NB4 (cell line): Measurements from ENCODE around the gene SERINC2.

Source experiments
- MYC ChIP-seq: IDR thresholded peaks from 2 replicates; pipeline ENCODE4 v1.6.1; 2011; ENCODE audit warnings: low read depth, low read length
- POLR2A ChIP-seq: IDR thresholded peaks from 2 replicates; pipeline ENCODE4 v1.6.1; 2011; ENCODE audit warnings: mild to moderate bottlenecking; ENCODE audit not compliant: insufficient read length; ENCODE audit errors: extremely low read depth
- TF ChIP-seq, protein P1 (sequence below): IDR thresholded peaks from one replicate; pipeline ENCODE4 v1.5.1; 2012; ENCODE audit warnings: low read depth, low read length

DNA sequence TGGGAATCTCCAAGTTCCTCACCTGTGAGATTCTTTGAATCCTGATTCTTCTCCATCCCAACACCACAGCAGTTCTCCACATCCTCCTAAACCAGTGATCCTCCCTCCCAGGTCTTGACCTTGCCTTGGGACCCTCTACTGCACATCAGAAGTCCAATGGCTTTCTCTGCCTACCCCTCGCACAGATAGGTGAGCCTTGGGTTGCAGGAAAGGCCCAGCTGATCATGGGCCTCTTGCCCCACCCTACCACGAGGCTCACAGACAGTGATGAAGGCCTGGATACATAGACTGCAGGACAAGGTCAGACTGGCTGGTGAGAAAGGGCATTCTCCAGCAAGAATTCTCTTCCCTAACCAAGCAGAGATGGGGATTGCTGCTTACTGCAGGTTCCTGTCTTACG lies 41.0 kb upstream of the SERINC2 start:
- TF ChIP-seq, protein P1, sequence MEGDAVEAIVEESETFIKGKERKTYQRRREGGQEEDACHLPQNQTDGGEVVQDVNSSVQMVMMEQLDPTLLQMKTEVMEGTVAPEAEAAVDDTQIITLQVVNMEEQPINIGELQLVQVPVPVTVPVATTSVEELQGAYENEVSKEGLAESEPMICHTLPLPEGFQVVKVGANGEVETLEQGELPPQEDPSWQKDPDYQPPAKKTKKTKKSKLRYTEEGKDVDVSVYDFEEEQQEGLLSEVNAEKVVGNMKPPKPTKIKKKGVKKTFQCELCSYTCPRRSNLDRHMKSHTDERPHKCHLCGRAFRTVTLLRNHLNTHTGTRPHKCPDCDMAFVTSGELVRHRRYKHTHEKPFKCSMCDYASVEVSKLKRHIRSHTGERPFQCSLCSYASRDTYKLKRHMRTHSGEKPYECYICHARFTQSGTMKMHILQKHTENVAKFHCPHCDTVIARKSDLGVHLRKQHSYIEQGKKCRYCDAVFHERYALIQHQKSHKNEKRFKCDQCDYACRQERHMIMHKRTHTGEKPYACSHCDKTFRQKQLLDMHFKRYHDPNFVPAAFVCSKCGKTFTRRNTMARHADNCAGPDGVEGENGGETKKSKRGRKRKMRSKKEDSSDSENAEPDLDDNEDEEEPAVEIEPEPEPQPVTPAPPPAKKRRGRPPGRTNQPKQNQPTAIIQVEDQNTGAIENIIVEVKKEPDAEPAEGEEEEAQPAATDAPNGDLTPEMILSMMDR: no peak
- TF ChIP-seq POLR2A: no peak
- no peak for TF ChIP-seq MYC
